GM18858 (cell line): Measurements from ENCODE around the gene GNAI2.

Source experiments
- ATAC-seq: cut with Tn5 transposase; IDR thresholded peaks from one replicate; pipeline ENCODE4 v1.9.1; 2021; ENCODE audit not compliant: unreplicated experiment

GNAI2 gene

GRCh38 chr3:50295553-50296431 is 59.8 kb downstream of the GNAI2 start:
- ATAC-seq = no peak

- no peak for ATAC-seq
Observed at GRCh38 chr3:50296721-50297383, 60.8 kb downstream of the GNAI2 start.

GRCh38 chr3:50297384-50297775 is 61.4 kb downstream of the GNAI2 start:
- no peak for ATAC-seq

- no peak for ATAC-seq
Observed at GRCh38 chr3:50297896-50298725, 62.1 kb downstream of the GNAI2 start.

GRCh38 chr3:50298836-50299637 is 63.0 kb downstream of the GNAI2 start, which contains the start of the genes HYAL3 and NAA80:
TSS of gene HYAL3 (minus strand) at chr3:50299405. CDS start at chr3:50295602, 3,803 bp downstream.
TSS of gene NAA80 (minus strand) at chr3:50299405. CDS start at chr3:50297463, 1,942 bp downstream.
- peak; percentile 73 for ATAC-seq

- ATAC-seq = no peak
Observed at GRCh38 chr3:50299638-50299928, 63.6 kb downstream of the GNAI2 start.

- no peak for ATAC-seq
Observed at GRCh38 chr3:50299929-50300680, 64.1 kb downstream of the GNAI2 start.

- ATAC-seq = no peak
Observed at GRCh38 chr3:50300681-50301254, 64.8 kb downstream of the GNAI2 start.

GRCh38 chr3:50302095-50303012 is 66.3 kb downstream of the GNAI2 start:
- ATAC-seq = no peak

- no peak for ATAC-seq
Observed at GRCh38 chr3:50303013-50303815, 67.2 kb downstream of the GNAI2 start, which contains the start of gene HYAL1. TSS of gene HYAL1 (minus strand) at chr3:50303574. CDS start at chr3:50302956, 618 bp downstream.

- no peak for ATAC-seq
Observed at GRCh38 chr3:50304601-50305000, 68.6 kb downstream of the GNAI2 start.
